NCI-H526 (cell line): ENCODE measurements around the gene RIT1.
A peak's percentile ranks its signal among the peaks of the same experiment; 100 is the strongest.
"Not testable (repeated sequence)": the region's sequence is repeated elsewhere in the genome, so short reads cannot be mapped to it uniquely, and the experiment has no call there.

Experiments used
- DNase-seq, 2 experiments: peaks; one replicate each; lab custom pipeline; 2025; lab: John Stamatoyannopoulos, UW

Gene RIT1

DNA sequence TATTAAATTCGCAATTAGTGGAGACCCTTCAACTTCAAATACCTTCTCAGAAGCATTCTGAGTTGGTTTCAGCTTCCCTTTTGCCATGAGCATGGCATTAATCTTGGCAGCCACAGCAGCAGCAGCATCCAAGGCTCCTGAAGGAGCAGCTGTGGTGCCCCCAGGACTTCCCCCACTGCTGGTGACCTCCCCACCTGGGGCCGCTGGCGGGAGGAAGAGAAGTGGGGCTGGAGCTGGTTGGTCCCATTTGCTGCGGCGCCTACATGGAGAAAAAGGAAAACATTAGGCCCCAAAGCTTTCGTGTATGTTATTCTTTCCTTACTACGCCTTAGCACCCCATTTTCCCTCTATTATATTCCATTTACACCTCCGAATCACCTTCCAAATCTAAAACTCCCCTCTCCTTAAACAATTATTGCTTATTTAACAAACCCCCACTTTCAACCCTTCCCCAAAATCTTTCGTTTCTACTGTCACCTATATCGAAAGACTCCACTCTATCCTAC is 22.5 kb upstream of the RIT1 start:
- DNase-seq: peak in 1 of 2 experiments; percentile 27

DNA sequence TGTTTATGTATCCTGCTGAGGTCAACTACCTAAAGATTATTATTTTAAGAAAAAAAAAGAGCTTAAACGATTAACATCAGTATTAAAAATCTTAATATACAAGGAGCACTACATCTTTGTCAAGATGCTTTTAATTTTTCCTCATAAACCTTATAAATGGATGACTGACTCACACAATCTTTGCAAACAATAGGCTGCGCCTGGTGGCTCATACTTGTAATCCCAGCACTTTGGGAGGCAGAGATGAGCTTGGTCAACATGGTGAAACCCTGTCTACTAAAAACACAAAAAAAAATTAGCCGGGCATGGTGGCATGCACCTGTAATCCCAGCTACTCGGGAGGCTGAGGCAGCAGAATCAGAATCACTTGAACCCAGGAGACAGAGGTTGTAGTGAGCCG is 21.3 kb upstream of the RIT1 start:
- DNase-seq: no peak

DNA sequence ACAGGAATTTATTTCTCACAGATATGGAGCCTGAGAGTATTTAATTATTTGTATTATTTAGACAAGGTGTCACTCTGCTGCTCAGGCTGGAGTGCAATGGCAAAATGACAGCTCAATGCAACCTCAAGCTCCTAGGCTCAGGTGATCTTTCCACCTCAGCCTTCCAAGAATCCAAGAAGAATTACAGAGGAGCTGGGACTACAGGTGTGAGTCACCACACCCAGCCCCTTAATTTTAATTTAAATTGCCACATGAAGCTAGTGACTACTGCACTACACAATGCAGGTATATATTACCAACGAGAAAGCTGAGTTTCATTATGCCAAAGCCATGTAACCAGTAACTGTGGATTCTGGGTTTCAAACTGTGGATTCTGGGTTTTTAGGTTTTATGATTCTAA is 20.9 kb upstream of the RIT1 start:
- no peak for DNase-seq

DNA sequence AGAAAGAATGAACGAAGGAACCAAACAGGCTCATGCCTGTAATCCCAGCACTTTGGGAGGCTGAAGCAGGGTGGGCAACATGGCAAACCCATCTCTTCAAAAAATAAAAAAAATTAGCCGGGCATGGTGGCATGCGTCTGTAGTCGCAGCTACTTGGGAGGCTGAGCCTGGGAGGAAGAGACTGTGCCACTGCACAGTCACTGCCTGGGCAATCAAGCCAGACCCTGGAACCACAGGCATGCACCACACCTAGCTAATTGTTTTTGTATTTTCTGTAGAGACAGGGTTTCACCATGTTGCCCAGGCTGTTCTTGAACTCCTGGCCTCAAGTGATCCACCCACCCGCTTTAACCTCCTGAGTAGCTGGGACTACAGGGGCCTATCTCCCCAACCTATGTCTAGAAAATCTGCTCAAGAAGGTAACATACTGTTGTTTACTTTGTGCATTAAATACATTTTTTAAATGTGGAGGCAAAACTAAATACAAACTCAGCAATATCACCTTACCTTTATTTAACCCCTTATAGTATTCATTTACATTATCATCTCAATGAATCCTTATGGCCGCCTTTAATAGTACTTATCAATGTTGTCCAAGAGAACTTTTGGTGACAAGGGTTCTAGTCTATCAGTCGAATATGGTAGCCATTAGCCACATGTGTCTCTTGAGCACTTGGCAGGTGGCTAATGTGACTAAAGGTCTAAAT is 20.3 kb upstream of the RIT1 start:
- DNase-seq: no peak

DNA sequence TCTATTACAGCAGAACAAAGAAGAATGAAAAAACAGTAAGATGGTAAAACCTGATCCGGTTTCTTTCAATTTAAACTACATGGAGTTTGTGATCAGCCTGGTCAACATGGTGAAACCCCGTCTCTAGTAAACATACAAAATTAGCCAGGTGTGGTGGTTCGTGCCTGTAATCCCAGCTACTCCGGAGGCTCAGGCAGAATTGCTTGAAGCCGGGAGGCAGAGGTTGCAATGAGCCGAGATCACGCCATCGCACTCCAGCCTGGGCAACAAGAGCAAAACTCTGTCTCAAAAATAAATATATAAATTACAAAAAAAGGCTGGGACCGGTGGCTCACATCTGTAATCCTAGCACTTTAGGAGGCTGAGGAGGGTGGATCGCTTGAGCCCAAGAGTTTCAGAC is 19.6 kb upstream of the RIT1 start:
- not testable (repeated sequence) for DNase-seq

DNA sequence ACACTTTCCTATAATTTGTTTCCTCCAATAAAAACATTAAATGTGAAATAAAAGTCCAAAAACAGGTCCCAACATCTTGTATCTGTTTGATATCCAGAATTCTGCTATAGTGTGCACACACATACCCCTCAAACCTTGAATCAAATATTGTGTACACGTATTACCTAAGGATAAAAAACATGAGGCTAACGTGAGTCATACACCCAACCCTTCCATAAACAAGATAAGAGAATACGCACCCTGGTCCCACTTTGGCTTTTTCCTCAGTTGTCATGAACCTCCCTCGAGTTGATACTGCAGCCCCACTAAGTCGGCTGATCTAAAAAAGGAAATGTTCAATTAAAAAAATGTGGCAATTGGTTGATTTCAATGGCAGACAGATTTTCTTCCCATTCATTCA is 17.9 kb upstream of the RIT1 start:
- no peak for DNase-seq

DNA sequence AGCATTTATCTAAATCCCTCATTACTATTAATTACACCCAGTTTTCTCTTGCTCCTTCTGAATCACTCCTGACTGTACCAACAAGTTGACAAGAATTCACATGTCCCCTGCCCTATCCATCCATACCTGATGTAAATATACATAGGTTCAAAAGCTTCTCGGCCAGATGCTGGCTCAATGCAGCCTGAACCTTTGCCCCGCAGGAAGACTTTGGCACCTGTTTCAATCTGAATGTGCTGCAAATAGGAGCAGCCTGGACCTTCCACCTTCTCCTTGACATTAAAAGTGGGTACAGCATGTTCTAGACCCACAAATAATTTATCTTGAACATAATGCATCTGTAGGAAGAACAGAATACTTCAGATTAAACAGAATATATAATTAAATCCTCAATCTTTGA is 14.4 kb upstream of the RIT1 start:
- DNase-seq: no peak

DNA sequence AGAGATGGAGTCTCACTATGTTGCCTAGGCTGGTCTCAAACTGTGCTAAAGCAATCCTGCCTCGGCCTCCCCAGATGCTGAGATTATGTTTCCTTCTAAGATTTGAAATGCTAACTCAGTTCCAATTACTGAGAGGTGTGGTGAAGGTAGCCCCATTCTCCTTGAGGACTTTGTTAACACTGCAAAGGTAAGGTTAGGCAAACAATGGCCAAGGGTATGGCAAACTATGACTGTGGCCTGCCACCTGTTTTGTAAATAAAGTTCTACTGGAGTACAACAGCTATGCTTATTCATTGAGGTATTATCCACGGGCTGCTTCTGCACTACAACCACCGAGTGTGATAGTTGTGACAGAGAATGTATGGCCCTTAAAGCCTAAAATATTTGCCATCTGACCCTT is 9.6 kb upstream of the RIT1 start:
- no peak for DNase-seq

DNA sequence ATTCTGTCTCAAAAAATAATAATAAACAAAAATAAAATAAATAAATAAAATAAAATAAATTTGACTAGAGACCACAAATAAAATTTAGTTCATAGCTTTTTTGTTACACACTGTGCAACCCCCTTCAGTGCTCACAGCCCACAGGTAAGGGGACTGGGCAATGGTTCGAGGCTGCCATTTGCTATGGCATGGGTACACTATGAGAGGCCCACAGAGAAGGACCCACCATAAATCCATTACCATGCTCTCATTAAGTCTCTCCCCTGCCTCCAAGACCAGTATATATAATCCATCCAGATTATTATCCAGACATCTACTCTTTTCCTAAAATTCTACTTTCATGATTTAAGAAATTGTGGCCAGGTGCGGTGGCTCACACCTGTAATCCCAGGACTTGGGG is 8.7 kb upstream of the RIT1 start:
- no peak for DNase-seq

DNA sequence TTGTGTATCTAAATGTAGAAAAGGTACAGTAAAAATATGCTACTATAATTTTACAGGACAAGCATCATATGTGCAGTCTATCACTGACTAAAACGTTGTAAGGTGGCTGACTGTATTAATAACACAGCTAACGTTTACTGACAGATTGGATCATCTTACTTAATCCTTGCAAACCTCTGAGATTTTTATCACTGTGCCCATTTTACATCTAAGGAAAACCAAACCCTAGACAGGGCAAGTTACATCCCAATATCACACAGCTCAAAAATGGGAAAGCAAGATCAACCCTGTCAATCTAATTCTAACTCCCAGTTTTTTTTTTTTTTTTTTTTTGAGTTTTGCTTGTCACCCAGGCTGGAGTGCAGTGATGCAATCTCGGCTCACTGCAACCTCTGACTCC is 7.5 kb upstream of the RIT1 start:
- no peak for DNase-seq

DNA sequence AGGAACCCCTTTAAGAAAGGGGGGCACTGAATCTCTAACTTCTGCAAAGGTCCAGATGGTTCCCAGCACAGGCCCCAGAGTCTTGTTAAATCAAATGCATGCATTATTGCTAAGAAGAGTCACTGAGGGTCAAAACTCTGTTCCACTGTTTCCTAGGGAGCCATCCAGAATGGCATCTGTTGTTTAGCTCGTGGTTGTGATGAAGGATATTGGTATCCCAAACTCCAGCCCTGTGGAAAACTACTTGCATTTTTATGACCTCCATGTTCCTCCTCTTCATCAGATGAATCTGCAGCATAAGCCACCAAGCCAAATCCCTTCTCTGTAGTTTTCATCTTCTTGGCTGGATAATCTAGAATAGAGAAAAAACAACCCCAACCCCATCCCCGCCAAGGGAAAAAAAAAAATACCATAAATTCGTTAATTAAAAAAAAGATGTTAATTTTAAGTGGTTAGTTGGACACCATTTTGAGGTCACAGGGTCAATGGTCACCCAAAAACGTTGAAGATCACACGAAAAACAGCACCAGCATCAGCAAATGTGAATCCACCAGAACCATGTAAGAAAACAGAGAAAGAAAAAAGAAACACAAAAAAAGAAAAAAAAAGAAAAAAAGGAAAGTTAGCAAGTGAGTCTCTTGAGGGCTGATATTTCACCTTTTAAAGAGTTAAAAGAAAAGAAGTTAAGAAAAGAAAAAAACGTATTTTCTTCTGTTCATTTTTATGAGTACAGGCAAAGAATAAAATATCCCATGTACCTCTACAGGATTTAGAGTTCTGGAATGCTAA is 3.0 kb upstream of the RIT1 start:
- DNase-seq: no peak

DNA sequence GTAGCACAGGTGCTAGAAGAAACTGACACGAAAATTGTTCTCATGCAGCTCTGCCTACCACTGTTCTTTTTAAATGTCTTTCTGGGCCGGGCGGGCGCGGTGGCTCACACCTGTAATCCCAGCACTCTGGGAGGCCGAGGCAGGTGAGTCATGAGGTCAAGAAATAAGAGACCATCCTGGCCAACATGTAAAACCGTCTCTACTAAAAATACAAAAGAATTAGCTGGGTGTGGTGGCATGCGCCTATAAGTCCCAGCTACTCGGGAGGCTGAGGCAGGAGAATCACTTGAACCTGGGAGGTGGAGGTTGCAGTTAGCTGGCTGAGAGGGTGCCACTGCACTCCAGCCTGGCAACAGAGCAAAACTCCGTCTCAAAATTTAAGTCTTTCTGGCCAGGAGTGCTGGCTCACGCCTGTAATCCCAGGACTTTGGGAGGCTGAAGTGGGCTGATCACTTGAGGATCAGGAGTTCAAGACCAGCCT is 947 bp upstream of the RIT1 start:
- no peak for DNase-seq

DNA sequence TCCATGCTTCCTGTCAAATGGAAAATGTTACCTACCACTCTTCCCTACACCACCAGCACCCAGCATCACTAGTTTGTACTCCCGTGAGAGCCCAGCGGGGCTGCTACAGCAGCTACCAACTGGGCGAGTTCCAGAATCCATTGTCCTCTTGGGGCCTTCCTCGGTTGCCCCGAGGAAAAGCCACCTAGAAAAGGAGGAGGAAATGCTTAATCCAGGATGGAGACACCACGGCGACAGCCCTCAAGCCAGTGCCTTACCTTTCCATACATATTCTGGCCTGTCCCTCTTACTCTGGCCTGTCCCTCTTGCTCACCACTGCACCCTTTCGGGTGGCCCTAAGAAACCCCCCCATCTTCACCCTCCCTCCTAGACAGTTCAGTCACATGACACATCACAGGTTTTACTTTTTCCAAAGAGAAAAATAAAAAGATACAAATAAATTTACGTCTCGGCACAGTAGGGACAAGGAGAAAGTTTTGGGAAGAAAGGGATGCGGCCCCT is 478 bp downstream of the RIT1 start:
- DNase-seq: peak; percentile 46 to 72

DNA sequence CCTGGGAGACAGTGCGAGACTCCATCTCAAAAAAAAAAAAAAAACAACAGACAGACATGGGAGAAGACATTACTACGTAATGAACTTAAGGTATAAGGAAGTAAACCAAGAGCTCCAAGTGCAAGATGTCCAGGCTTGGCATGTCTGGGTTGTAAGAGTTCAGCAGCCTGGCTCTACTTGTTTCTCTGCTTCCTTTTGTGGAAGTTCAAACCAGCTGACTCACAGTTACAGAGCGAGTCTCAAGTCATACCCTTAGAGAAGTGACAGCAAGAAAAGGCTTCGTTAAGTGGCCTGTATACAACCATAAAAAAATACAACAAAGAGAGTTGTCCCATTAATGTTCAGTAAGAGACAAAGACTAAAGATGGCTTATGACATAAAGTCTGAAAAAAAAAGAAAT is 1.3 kb downstream of the RIT1 start:
- DNase-seq: no peak

DNA sequence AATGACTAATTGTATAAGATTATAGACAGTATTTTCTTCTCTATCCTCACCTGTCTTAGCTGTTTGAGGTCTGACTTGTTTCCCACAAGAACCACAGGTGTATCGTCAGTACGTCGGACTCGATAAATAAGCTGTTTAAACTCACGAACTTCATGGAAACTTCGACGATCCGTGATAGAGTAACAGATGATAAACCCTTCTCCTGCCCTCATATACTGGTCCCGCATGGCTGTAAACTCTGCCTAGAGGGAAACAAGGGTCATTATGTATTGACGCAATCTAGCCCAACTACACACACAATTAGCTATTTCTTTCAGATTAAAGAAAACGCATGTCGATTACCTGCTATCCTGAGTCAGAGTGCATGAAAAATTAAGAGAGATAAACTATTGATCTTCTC is 6.9 kb downstream of the RIT1 start:
- DNase-seq: no peak

DNA sequence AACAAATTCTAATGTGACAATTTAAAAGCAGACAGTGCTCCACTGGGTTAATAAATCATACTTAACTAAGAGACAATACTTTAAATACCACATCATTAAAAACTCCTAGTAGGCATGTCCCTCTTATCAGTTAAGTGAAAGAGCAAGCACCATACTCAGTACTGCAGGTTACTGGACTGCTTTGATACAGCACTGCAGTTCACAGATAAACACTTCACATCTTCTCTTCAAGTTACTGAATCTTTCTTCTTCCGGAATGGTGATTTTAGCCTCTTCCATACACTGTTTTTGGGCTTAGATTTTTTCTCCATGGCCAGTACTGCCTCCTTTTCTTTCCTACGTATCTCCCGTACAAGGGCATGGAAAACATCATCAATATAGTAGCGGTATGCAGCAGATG is 11.0 kb downstream of the RIT1 start:
- no peak for DNase-seq

DNA sequence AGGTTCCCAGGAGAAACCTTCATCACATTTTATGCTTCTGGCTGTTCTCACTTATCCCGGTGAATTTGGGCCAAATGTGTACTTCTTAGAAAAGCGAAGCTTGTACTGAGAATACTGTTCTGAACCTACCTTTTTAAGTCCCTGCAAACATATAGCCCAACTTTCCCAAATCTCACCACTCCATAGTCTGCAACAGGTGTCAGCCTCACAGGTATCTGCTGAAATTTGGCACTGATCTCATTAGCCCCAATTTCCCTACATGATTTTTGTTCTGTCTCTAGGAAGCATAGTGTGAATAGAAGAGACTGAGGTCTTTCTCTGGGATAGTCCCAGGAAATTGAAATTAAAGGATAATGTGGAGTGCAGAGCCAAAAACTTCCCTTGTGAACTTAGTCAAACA is 11.5 kb downstream of the RIT1 start:
- no peak for DNase-seq

DNA sequence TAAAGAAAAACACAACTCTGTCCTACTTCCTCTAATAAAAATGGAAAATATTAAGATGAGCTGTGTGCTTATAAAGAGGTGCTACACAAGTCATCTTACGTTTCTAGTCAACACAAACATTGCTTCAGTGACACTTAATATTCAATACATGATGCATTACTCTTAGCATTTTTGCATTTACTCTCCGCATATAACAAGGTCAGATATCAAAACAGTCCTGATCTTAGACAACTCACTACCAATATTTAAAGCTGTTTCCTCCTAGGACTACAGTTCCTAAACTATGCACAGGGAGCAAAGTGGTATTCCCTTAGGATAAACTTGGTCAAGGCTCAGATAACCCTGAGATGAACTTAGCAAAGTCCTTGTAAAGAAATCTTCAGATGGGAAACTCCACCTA is 12.3 kb downstream of the RIT1 start:
- DNase-seq: no peak

DNA sequence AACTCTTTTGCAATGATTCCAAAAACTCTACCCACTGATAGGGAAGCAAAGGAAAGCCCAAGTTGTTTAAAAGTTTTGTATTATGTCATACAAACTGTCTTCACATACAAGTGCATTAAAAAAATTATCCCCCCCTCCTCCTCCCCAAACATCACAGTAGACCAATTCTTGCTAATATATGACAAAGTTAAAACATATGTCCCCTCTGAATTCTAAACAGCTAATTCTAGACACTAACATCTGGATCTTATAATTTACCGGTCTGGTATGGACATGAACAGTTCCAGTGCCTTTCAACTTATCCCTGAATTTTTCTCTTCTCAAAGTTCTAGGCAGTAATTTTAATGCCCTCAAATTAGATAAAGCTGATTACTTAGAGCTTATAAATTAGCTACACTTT is 13.4 kb downstream of the RIT1 start:
- DNase-seq: no peak

DNA sequence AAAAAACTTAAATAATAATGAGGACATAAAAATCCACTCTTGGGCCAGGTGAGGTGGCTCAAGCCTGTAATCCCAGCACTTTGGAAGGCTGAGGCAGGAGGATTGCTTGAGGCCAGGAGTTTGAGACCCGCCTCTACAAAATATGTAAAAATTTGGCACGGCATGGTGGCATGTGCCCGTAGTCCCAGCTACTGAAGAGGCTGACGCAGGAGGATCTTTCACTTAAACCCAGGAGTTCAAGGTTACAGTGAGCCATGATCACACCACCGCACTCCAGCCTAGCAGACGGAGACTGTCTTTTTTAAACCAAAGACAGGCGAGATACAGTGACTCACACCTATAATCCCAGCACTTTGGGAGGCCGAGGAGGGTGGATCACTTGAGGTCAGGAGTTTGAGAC is 14.7 kb downstream of the RIT1 start:
- not testable (repeated sequence) for DNase-seq

DNA sequence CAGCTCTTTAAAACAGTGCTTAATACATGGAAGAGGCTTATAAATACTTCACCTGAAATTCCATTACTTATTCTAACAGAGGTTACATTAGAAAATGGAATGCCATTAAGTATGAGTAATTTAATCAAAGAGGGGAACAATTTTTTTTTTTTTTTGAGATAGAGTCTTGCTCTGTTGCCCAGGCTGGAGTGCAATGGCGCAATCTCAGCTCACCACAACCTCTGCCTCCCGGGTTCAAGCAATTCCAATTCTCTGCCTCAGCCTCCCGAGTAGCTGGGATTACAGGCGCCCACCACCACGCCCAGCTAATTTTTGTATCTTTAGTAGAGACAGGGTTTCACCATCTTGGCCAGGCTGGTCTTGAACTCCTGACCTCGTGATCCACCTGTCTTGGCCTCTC is 15.5 kb downstream of the RIT1 start:
- DNase-seq: not testable (repeated sequence)

DNA sequence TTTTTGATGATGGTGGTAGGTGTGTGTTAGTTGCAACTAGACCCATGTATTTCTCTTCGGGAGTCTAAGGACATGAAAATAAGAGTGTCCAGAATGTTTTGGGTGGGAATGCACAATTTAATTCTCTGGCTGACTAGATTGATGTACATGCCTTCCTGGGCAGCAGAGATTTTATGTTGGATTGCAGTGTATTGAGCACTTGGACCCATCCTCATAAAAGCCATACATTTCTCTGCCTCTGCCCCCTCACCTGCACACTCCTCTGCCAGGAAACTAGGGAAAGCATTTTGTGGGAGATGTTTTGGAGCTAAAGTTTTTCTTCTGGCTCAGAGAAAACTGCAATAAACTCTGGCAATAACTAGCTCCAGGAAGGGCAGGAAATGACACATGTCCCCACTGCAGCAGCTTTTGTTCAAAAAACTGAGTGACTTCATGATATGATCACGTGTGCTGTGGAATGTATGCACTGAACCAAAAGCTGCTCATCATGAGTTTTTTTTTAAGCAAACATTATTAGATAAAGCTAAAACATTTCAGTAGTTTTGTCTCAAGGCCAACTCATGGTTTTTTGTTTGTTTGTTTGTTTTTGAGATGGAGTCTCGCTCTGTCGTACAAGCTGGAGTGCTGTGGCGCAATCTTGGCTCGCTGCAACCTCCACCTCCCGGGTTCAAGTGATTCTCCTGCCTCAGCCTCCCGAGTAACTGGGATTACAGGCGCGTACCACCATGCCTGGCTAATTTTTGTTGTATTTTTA is 17.6 kb downstream of the RIT1 start:
- no peak for DNase-seq

DNA sequence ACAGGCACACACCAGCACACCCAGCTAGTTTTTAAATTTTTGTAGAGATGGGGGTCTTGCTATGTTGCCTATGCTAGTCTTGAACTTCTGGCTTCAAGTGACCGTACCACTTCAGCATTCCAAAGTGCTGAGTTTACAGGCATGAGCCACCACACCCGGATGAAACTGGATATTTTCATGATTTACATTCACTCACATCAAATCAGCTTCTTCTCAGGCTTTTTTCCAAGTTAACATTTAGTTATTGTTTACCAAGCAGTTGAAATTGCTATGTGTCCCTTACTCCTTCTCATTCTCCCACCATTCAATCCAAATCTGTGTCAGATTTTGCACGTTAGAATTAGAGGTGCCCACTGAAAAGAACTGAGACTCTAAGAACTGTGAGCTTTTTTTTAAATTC is 18.4 kb downstream of the RIT1 start:
- DNase-seq: no peak
